ENCODE measurements around the gene XPNPEP3.

XPNPEP3 gene

DNA sequence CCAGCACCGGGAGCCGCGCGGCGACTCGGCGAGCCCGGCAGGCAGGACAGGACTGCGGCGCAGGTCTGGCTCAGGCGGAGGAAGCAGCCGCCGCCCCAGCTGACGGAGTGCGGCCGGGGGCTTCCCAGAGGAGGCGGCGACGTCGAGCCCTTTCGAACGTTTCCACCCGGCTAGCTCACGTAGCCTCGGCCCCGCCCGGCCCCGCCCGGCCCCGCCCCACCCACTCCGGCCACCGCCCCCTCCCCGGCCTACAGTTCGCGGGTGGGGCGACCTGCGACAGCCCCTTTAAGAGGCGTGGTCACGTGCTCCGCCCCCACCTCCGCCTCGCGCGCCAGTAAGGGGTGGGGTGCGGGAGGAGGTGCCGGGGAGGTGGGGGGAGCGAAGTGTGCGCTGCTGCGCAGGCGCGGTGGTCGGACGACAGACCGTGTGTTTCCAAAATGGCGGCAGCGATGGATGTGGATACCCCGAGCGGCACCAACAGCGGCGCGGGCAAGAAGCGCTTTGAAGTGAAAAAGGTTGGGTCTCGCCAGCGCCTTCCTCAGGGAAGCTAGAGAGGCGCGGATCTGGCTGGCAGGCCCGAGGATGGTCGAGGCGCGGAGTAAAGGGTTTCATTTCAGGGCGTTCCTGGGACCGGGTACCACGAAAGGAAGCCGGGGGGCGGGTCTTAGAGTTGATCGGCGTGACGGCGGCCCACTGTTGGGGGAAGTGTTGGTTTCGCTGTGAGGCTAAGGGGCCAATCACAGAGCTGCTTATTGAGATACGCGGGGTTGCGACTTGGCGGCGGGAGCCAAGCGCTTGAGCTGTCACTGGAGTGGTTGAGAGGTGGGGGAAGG lies 94.2 kb downstream of the XPNPEP3 start, which contains the start of gene RBX1:
Gene RBX1 (plus strand): TSS at position 417 of the 833 bp plus-strand sequence. CDS start 21 bp downstream, at position 438.
- peak; percentile 99 for DNase-seq

DNA sequence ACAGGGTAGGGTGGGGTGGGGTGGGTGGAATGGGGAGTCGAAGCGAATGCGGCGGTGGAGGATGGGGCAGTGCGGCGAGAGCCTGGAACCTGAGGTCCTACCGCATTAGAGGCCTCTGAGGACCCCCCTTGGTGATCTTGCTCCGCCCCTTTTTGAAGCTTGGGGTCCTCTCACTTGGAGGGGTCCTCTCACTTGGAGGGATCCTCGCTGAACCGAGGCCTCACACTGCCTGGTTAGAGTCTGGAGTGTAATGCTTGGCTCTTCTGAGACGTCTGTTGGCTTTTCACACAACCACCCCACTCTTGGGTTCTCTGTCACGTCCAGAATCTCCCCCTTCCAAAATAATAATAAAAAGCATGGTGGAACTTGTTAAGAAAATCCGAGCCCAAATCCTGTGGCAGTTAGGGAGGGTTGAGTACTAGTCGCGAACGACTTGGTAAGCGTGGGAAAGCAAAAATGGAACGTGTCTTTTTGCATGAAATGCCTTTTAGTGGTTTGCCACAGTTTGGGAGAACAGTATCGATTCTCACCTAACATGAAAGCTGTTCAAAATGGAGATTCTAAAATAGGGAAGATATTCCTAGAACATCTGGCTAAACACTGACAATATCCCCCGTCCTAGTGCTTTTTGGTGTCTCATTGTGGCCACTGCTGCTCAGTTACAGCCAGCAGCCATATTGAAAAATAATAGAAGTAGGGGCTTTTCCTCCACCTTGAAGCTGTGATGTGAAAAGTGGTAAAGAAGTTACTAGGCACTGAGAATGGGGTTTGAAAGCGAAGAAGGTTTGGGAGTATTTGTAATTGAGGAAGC lies 95.1 kb downstream of the XPNPEP3 start:
- DNase-seq, result no peak

DNA sequence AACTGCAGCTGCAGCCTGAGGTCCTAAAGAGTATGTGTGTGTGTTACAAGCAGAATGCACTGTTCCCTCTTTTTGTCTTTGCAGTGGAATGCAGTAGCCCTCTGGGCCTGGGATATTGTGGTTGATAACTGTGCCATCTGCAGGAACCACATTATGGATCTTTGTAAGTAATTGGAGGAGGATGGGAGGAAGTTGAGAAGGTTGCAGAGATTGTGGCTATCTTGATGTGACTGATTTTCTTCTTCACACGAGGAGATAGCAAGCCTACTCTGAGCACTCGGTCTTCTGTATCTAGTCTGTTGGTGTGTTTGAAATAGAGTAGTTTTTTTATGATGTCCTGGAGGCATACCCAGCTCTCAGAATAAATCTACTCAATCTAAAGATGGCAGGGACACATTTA lies 96.5 kb downstream of the XPNPEP3 start:
- no peak for DNase-seq

DNA sequence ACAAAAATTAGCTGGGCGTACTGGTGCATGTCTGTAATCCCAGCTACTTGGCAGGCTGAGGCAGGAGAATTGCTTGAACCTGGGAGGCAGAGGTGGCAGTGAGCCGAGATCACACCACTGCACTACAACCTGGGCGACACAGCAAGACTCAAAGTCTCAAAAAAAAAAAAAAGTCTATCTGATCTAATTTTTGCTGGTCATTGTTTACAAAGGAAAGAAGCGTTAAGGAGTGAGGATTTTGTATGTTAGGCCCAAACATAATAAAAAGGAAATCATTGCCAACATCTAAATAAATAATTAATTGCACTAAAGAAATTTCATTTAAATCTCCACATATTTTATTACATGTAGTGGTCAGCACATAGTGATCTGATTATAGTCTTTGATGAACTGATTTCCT lies 97.2 kb downstream of the XPNPEP3 start:
- no peak for DNase-seq

DNA sequence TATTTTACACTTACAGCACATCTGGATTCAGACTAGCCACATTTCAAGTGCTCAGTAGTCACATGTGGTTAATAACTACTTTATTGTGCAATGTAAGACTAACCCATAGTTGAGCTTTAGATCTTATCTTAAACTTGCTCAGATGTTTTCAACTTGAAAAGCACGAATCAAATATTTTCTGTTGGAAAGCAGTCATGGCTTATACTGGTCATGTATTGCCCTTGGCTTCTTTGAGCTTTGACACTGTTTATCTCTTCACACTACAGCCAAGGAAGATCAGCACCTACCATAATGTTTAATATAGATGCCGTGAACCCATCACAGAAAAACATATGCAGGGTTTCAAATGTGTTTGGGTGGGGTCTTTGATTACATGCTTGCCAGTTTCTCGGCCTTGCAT lies 98.6 kb downstream of the XPNPEP3 start:
- DNase-seq, result no peak

DNA sequence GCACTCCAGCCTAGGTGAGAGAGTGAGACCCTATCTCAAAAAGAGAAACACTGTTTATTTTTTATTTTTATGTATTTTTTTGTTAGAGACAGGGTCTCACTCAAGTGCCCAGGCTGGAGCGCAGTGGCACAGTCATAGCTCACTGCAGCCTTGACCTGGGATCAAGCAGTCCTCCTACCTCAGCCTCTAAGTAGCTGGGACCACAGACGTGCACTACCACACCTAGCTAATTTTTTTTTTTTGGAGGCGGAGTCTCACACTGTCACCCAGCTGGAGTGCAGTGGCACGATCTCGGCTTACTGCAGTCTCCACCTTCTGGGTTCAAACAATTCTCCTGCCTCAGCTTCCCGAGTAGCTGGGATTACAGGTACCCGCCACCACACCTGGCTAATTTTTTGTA lies 100.7 kb downstream of the XPNPEP3 start:
- no peak for DNase-seq

DNA sequence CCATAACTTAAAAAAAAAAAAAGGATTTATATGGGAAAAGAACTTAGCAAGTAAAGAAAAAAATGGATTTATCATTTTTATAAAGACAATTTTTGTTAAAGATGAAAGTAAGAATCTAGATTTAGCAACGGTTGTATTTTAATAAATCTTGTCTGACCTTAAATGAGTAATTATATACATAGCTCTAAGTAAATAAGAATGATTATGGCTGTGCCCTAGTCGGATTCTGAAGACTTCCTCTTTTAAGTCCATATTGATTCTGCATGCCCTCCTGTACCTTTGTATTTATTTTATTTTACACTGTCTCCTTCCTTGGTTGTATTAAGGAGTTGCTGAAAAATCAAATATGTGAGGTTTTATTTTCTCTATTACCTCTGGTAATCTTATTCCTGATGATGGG lies 101.4 kb downstream of the XPNPEP3 start:
- DNase-seq, result no peak

DNA sequence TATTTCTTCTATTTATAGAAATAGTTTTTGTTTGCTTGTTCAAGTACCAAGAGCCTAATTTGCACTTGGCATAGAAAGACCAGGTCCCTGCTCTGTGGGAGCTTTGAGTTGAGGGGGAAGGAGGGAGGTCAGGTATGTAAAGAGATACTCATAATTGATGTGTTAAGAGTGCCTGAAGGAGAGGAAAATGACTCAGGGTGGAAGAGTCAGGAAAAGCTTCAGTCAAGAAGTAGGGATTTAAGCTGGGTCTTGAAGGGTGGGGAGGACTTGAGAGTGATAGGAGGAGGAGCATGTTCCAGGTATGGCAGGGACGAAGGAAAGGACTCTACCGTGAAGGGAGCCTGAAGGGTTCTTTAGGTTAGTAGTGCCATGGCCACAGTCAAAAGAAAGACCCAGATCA lies 103.2 kb downstream of the XPNPEP3 start:
- DNase-seq, result no peak

DNA sequence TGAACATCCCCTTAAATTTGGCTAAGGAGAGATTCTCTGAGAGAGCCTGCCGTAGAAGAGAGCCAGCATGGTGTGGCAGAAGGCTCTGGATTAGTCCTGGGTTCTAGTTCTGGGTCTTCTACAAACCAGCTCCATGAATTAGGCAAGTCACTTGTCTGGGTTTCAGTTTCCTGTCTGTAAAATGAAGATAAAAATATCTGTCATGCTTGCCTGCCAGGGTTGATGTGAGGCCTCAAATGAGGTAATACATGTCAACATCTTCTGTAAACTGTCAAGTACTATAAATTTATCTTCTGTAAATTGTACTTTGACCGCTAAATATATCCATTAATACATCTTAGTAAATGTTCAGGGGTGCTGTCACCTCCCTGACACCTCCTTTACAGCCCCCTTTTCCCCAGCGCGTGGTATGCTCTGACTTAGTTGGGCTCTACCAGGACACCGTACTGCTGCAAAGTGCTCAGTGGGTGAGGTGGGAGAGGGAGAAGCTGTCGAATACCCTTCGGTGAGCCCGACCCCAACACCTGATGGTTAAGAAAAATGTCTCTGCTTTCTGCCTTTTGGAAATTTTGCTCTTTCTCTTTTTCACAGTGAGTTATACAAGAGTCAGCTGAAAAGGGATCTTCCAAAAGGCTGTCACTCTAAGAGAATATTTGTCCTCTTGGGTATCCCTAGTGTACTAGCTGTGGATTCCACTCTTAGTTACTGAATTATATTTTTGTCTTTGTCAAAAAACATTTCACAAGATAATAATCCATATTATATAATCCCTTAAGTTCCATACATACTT lies 109.2 kb downstream of the XPNPEP3 start:
- DNase-seq, result no peak

DNA sequence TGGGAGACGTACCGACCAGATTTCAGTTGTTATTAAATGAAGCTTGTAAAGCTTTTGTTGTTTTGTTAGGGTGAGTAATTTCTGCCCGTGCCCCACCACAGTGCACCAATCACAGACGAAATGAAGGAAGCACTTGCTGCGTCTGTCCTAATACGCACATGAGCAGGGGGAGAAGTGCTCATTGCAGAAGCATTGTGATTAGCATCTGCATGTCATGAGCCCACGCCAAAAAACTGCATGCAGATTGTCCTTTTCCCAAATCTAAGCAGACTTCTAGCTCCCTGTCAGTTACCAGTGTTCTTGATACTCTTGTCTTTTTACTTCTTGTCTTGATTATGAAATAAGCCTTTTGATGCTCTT lies 109.8 kb downstream of the XPNPEP3 start:
- DNase-seq, result no peak

DNA sequence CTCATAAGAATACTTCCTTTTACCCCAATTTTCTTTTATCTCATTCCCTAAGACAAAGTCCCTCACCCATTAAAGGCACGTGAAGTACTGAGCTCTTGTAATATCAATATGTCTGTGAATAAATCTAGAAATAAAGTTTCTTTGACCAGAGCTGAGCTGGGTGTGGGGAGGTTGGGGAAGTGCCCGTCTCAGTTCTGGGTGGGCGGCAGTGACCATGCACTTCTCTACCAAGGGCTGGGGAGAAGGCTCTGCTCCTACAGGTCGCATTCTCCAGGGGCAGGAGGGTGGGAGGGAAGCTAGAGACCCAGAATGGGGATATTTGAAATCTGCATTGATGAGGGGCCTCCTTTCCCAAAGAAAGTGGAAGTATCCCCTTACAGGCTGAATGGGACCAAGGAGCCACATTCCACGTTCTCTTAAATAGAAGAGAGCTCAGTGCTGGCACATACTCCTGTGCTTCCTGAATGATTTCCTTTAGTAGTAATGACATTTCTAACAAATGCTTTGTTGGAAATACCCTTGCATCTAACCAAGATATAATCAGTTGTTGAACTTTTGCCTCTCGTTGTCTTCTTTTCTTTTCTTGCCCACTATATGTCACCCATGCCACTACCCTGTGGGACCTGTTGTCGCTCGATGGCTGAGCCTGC lies 110.3 kb downstream of the XPNPEP3 start:
- DNase-seq, result no peak

DNA sequence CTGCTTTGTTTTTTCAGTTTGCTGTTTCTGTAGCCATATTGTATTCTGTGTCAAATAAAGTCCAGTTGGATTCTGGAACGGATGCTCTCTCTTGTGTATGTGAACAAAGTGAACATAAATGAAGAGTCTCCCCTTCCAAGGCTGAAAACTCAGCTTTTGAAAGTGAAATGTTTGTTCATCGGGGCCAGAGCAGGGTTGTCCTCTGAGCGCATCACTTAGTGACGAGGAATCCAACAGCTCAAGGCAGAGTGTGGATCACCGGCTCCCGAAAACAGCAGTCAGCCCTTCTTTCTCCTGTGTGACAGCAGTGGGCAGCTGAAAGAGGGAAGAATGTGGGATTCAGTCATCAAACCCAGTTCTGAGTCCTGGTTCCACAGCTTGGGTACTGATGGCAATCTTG lies 115.6 kb downstream of the XPNPEP3 start:
- no peak for DNase-seq

DNA sequence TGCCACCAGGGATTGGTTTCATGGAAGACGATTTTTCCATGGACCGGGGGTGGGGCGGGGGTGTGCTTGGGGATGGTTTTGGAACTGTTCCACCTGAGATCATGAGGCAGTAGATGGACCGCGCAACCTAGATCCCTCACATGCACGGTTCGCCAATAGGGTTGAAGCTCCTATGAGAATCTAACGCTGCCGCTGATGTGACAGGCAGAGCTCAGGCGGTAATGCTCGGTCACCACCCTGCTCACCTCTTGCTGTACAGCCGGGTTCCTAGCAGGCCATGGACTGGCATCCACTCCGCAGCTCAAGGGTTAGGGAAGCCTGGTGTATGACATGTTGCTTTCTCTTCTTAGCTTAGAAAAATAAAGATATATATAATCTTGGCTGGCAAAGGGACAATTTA lies 116.2 kb downstream of the XPNPEP3 start:
- no peak for DNase-seq

DNA sequence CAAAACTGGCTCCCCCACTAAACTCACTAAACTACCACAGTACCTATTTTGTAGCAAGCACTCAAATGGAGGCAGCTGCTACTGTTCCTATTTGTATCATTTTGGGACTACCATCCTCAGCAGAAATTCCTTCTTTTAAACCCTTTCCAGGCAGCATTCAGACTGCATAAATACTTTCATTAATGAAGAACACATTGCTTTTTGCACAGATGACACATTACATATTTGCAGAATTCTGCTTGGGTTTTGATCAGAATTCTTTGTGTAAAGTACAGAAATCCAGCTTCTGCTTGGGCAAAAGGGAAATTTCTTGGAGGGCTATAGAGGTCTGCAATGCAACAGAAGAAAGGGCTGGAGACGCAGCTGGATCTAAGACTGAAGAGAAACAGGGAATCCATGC lies 118.4 kb downstream of the XPNPEP3 start:
- no peak for DNase-seq

DNA sequence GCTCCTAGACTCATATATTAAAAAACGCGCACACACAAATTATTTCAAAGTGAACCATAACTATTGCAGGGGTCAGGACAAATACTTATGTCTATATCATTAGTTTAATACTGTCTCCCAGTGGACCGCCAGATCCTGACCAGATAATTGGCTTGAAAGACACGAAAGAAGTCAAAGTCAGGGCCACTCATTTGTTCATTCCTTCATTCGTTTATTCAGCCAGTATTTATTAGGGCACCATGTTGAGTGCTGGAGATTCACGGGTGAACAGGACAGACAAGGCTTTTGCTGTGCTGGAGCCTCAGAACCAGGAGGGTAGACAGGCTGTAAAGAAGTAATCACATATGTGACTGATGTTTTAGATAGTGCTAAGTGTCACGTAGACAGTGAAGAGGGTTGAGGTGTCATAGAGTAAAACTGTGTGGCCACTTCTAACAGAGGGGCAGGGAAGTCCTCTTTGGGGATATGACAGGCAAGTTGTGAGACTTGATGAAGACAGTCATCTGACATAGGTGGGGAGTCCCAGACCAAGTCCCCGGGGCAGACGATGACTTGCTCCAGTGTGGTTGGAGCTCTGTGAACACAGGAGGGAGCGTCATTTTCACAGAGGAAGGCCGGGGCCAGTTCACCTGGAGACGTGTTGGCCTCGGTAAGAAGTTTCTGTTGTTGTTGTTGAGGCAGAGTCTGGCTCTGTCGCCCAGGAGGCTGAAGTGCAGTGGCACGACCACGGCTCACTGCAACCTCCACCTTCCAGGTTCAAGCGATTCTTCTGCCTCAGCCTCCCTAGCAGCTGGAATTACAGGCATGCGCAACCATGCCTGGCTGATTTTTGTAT lies 120.1 kb downstream of the XPNPEP3 start:
- DNase-seq, result no peak

DNA sequence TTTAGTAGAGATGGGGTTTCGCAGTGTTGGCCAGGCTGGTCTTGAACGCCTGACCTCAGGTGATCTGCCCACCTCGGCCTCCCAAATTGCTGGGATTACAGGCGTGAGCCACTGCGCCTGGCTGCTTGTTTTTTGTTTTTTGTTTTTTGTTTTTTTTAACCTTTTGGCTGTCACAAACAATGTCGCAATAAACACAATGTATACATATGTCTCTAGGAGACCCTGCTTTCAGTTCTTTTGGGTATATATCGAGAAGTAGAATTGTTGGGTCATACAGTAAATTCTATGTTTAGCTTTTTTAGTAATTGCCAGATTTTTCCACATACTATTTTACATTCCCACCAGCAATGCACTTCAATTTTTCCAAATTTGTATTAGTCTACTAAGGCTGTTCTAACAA lies 122.2 kb downstream of the XPNPEP3 start:
- no peak for DNase-seq

DNA sequence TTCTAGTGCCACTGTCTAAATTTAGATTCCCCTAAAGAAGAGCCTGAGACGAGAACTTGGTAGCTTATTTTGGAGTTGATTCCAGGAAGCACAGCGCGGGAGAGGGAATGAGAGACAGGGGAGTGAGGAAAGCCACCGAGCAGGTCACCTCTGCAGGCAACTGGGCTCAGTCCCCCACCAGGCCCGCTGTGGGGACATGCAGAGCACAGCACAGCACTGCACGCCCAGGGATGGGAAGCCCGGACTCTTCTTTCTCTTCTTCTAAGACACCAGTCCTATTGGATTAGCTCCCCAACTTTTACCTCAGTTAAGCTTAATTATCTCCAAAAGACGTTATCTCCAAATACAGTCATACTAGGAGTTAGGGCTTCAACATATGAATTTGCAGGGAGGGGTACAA lies 122.9 kb downstream of the XPNPEP3 start:
- DNase-seq, result no peak
